ENCODE results near the gene CLEC18B. TPM values are rescaled to one million over a fixed set of nuclear protein-coding genes. Genes with fewer than 3 reads are reported as not detected.
A peak's percentile ranks its signal among the peaks of the same experiment; 100 is the strongest.
"Not testable (repeated sequence)": the region's sequence is repeated elsewhere in the genome, so short reads cannot be mapped to it uniquely, and the experiment has no call there.

Gene CLEC18B
- total RNA-seq, 1 donor from 2014 or later: 0.42 TPM

- intact Hi-C loops (cut with micrococcal nuclease): no loop called here
- no peaks in the 10 kb centered on the region for H3K9me3 Mint-ChIP-seq
- H3K4me3 Mint-ChIP-seq: no peak overlapping the region
- no peak for DNase-seq
- no peaks in the 10 kb centered on the region for H3K27me3 Mint-ChIP-seq
- H3K27ac Mint-ChIP-seq: no peak overlapping the region
- H3K4me1 Mint-ChIP-seq: no peaks in the 10 kb centered on the region
- H3K36me3 Mint-ChIP-seq (ENCODE audit: low read depth): peaks cover 59% of the 10 kb centered on the region
Observed at GRCh38 chr16:74451951-74452758, 30.9 kb upstream of the CLEC18B start.

GRCh38 chr16:74450967-74451760 lies 29.9 kb upstream of the CLEC18B start:
- Mint-ChIP-seq H3K4me3 (no peak overlapping the region), H3K9me3 (no peaks in the 10 kb centered on the region), H3K27me3 (no peaks in the 10 kb centered on the region), H3K4me1 (no peaks in the 10 kb centered on the region), H3K27ac (no peak overlapping the region), H3K36me3 (ENCODE audit: low read depth) (peaks cover 57% of the 10 kb centered on the region)
- intact Hi-C loops (cut with micrococcal nuclease): no loop called here
- DNase-seq: no peak

- intact Hi-C loops (cut with micrococcal nuclease): no loop called here
- no peaks in the 10 kb centered on the region for H3K4me1 Mint-ChIP-seq
- no peak for DNase-seq
- no peaks in the 10 kb centered on the region for H3K27me3 Mint-ChIP-seq
- peaks cover 48% of the 10 kb centered on the region for H3K36me3 Mint-ChIP-seq (ENCODE audit: low read depth)
- H3K4me3 Mint-ChIP-seq: no peak overlapping the region
- no peaks in the 10 kb centered on the region for H3K9me3 Mint-ChIP-seq
- H3K27ac Mint-ChIP-seq: no peak overlapping the region
Observed at GRCh38 chr16:74450236-74450635, 29.0 kb upstream of the CLEC18B start.

GRCh38 chr16:74449470-74449869 lies 28.2 kb upstream of the CLEC18B start:
- no peak overlapping the region for H3K27ac Mint-ChIP-seq

GRCh38 chr16:74448990-74449389 lies 27.7 kb upstream of the CLEC18B start:
- H3K36me3 Mint-ChIP-seq (ENCODE audit: low read depth): peaks cover 43% of the 10 kb centered on the region
- no peak for DNase-seq
- no peaks in the 10 kb centered on the region for H3K9me3 Mint-ChIP-seq
- intact Hi-C loops (cut with micrococcal nuclease): no loop called here
- H3K27ac Mint-ChIP-seq: no peak overlapping the region
- H3K4me3 Mint-ChIP-seq: no peak overlapping the region
- no peaks in the 10 kb centered on the region for H3K4me1 Mint-ChIP-seq
- H3K27me3 Mint-ChIP-seq: no peaks in the 10 kb centered on the region

More at GRCh38 chr16:74449470-74449869, 28.2 kb upstream of the CLEC18B start:
- Mint-ChIP-seq H3K27me3 (no peaks in the 10 kb centered on the region), H3K4me3 (no peak overlapping the region), H3K9me3 (no peaks in the 10 kb centered on the region), H3K36me3 (ENCODE audit: low read depth) (peaks cover 43% of the 10 kb centered on the region), H3K4me1 (no peaks in the 10 kb centered on the region)
- no peak for DNase-seq
- intact Hi-C loops (cut with micrococcal nuclease): no loop called here

GRCh38 chr16:74447578-74447977 lies 26.3 kb upstream of the CLEC18B start:
- peaks cover 3% of the 10 kb centered on the region for H3K4me1 Mint-ChIP-seq
- no peak overlapping the region for H3K4me3 Mint-ChIP-seq
- no peaks in the 10 kb centered on the region for H3K27me3 Mint-ChIP-seq
- H3K9me3 Mint-ChIP-seq: no peaks in the 10 kb centered on the region
- intact Hi-C loops (cut with micrococcal nuclease): no loop called here
- no peak for DNase-seq
- no peak overlapping the region for H3K27ac Mint-ChIP-seq
- peaks cover 37% of the 10 kb centered on the region for H3K36me3 Mint-ChIP-seq (ENCODE audit: low read depth)

- Mint-ChIP-seq H3K27ac (no peak overlapping the region), H3K4me3 (no peak overlapping the region)
Observed at GRCh38 chr16:74446866-74447265, 25.6 kb upstream of the CLEC18B start.

GRCh38 chr16:74443624-74444346 lies 22.5 kb upstream of the CLEC18B start:
- DNase-seq; H3K4me3 Mint-ChIP-seq; H3K27me3 Mint-ChIP-seq; intact Hi-C loops (cut with micrococcal nuclease); H3K27ac Mint-ChIP-seq; H3K9me3 Mint-ChIP-seq: not testable (repeated sequence)
- peaks cover 14% of the 10 kb centered on the region for H3K4me1 Mint-ChIP-seq
- H3K36me3 Mint-ChIP-seq (ENCODE audit: low read depth): peaks cover 18% of the 10 kb centered on the region

More at GRCh38 chr16:74446866-74447265, 25.6 kb upstream of the CLEC18B start:
- H3K9me3 Mint-ChIP-seq: no peaks in the 10 kb centered on the region
- H3K36me3 Mint-ChIP-seq (ENCODE audit: low read depth): peaks cover 31% of the 10 kb centered on the region
- DNase-seq: no peak
- H3K27me3 Mint-ChIP-seq: no peaks in the 10 kb centered on the region
- H3K4me1 Mint-ChIP-seq: peaks cover 4% of the 10 kb centered on the region
- intact Hi-C loops (cut with micrococcal nuclease): no loop called here

- peaks cover 20% of the 10 kb centered on the region for H3K4me1 Mint-ChIP-seq
- H3K27ac Mint-ChIP-seq: no peak overlapping the region
- peaks cover 16% of the 10 kb centered on the region for H3K36me3 Mint-ChIP-seq (ENCODE audit: low read depth)
- no peaks in the 10 kb centered on the region for H3K9me3 Mint-ChIP-seq
- no peak for DNase-seq
- H3K4me3 Mint-ChIP-seq: no peak overlapping the region
- intact Hi-C loops (cut with micrococcal nuclease): loop anchor here (10.0 kb wide), 1 partner anchor 75 kb away; no protein-coding TSS in a partner anchor
- no peaks in the 10 kb centered on the region for H3K27me3 Mint-ChIP-seq
Observed at GRCh38 chr16:74439685-74440084, 18.4 kb upstream of the CLEC18B start.

GRCh38 chr16:74438492-74438979 lies 17.3 kb upstream of the CLEC18B start:
- peak overlapping the region; percentile 71 for H3K4me3 Mint-ChIP-seq
- no peaks in the 10 kb centered on the region for H3K27me3 Mint-ChIP-seq
- intact Hi-C loops (cut with micrococcal nuclease): loop anchor here (10.0 kb wide), 1 partner anchor 74 kb away; no protein-coding TSS in a partner anchor
- peak; percentile 75 for DNase-seq
- H3K9me3 Mint-ChIP-seq: no peaks in the 10 kb centered on the region
- peaks cover 20% of the 10 kb centered on the region for H3K4me1 Mint-ChIP-seq
- peaks cover 16% of the 10 kb centered on the region for H3K36me3 Mint-ChIP-seq (ENCODE audit: low read depth)
- peak overlapping the region; percentile 75 for H3K27ac Mint-ChIP-seq

- no peaks in the 10 kb centered on the region for H3K9me3 Mint-ChIP-seq
- no peaks in the 10 kb centered on the region for H3K4me1 Mint-ChIP-seq
- H3K27me3 Mint-ChIP-seq: no peaks in the 10 kb centered on the region
- no peak overlapping the region for H3K4me3 Mint-ChIP-seq
- intact Hi-C loops (cut with micrococcal nuclease): loop anchor here (10.0 kb wide), 1 partner anchor 67 kb away; no protein-coding TSS in a partner anchor
- no peak for DNase-seq
- no peaks in the 10 kb centered on the region for H3K36me3 Mint-ChIP-seq (ENCODE audit: low read depth)
- H3K27ac Mint-ChIP-seq: no peak overlapping the region
Observed at GRCh38 chr16:74431516-74431915, 10.2 kb upstream of the CLEC18B start.

GRCh38 chr16:74430036-74430712 lies 8.9 kb upstream of the CLEC18B start:
- H3K4me3 Mint-ChIP-seq; H3K36me3 Mint-ChIP-seq (ENCODE audit: low read depth); H3K4me1 Mint-ChIP-seq; H3K27ac Mint-ChIP-seq; H3K9me3 Mint-ChIP-seq; H3K27me3 Mint-ChIP-seq: not testable (repeated sequence)
- intact Hi-C loops (cut with micrococcal nuclease): loop anchor here (10.0 kb wide), 1 partner anchor 65 kb away; no protein-coding TSS in a partner anchor
- peak; percentile 84 for DNase-seq

- H3K9me3 Mint-ChIP-seq; H3K27ac Mint-ChIP-seq; DNase-seq; H3K27me3 Mint-ChIP-seq; H3K4me1 Mint-ChIP-seq; H3K4me3 Mint-ChIP-seq; intact Hi-C loops (cut with micrococcal nuclease); H3K36me3 Mint-ChIP-seq (ENCODE audit: low read depth): not testable (repeated sequence)
Observed at GRCh38 chr16:74428493-74428892, 7.2 kb upstream of the CLEC18B start.
